DND-41 (cell line): ENCODE results near the gene UBXN2A.

ENCODE experiments used
- ATAC-seq: fragments of 200-7000 bp; cut with Tn5 transposase; 3 replicates; pipeline ENCODE4 v1.9.1; 2021; ENCODE audit warnings: low read depth; ENCODE audit not compliant: insufficient read depth
- DNase-seq: peaks from one replicate; pipeline ENCODE4 v3.0.0-alpha.2; 2020
- H2AFZ ChIP-seq: 2 replicates; pipeline ENCODE4 v1.6.0; 2012; ENCODE audit warnings: low read depth, low read length
- H3K27ac ChIP-seq: 2 replicates; pipeline ENCODE4 v1.5.1; 2012; ENCODE audit warnings: low read length, inconsistent platforms
- H3K27me3 ChIP-seq: fragments of 200-600 bp; sonication (generic); 2 replicates; pipeline ENCODE4 v1.6.0; 2012; ENCODE audit warnings: low read length, mild to moderate bottlenecking, inconsistent platforms; ENCODE audit not compliant: insufficient read depth, poor library complexity
- H3K36me3 ChIP-seq: 2 replicates; pipeline ENCODE4 v1.5.1; 2012; ENCODE audit warnings: low read length, inconsistent platforms; ENCODE audit not compliant: insufficient read depth
- H3K4me1 ChIP-seq: 2 replicates; pipeline ENCODE4 v1.5.1; 2012; ENCODE audit warnings: mild to moderate bottlenecking, low read length; ENCODE audit not compliant: insufficient read depth
- H3K4me2 ChIP-seq: 2 replicates; pipeline ENCODE4 v1.6.0; 2012; ENCODE audit warnings: mild to moderate bottlenecking, moderate library complexity, low read length, inconsistent platforms; ENCODE audit not compliant: insufficient read depth
- H3K4me3 ChIP-seq, 2 experiments: fragments of 200-600 bp in 1 of 2; shearing (Covaris generic) in 1 of 2; 2 replicates each; pipeline ENCODE4 v1.5.1; 2012 to 2016; ENCODE audit warnings: inconsistent platforms in 2 of 2, low read length in 2 of 2, mild to moderate bottlenecking in 2 of 2, low read depth in 1 of 2, moderate library complexity in 1 of 2
- H3K79me2 ChIP-seq: 2 replicates; pipeline ENCODE4 v1.6.0; 2012; ENCODE audit warnings: low read length, inconsistent platforms; ENCODE audit not compliant: insufficient read depth
- H3K9ac ChIP-seq: 2 replicates; pipeline ENCODE4 v1.6.0; 2012; ENCODE audit warnings: low read depth, mild to moderate bottlenecking, inconsistent platforms, low read length, moderate library complexity
- H3K9me3 ChIP-seq: 2 replicates; pipeline ENCODE4 v1.5.1; 2012; ENCODE audit warnings: low read length, moderate library complexity, mild to moderate bottlenecking, inconsistent platforms; ENCODE audit not compliant: insufficient read depth, severe bottlenecking
- H4K20me1 ChIP-seq: 2 replicates; pipeline ENCODE4 v1.6.0; 2012; ENCODE audit warnings: low read length; ENCODE audit not compliant: insufficient read depth
- EZH2 ChIP-seq: IDR thresholded peaks from 3 replicates; pipeline ENCODE4 v1.6.1; 2012; ENCODE audit warnings: borderline replicate concordance, low read depth, mild to moderate bottlenecking, moderate library complexity, low read length, inconsistent platforms; ENCODE audit not compliant: severe bottlenecking
- TF ChIP-seq, protein P1 (sequence below): IDR thresholded peaks from 2 replicates; pipeline ENCODE4 v1.5.1; 2012; ENCODE audit warnings: borderline replicate concordance, low read length, moderate library complexity, mild to moderate bottlenecking; ENCODE audit not compliant: poor library complexity, severe bottlenecking; ENCODE audit errors: extremely low read depth

Gene UBXN2A

DNA sequence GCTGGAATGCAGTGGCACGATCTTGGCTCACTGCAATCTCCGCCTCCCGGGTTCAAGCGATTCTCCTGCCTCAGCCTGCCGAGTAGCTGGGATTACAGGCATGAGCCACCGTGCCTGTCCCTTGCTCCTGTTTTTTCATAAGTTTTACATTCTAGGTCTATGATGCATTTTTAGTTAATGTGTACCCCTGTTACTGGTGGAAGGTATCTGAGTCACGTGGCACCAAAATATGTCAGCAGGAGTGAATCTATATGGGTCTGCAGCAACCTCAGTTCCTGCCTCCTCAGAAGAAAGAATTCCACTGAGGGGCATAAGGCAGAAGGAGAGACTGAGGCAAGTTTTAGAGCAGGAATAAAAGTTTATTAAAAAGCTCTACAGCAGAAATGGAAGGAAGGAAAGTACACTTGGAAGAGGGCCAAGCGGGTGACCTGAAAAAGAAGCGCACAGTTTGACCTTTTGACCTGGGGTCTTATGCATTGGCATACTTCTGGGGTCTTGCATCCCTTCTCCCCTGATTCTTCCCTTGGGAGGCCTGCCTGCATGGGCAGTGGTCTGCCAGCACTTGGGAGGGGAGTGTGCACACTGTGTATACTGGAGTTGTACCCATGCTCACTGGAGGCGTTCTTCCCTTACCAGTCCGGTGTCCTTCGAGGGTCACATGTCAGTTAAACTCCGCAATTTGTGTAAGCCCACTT, 68.6 kb downstream of the UBXN2A start:
- H3K9me3 ChIP-seq = no peaks in the 10 kb centered on the region
- DNase-seq = no peak
- no peak for ATAC-seq

DNA sequence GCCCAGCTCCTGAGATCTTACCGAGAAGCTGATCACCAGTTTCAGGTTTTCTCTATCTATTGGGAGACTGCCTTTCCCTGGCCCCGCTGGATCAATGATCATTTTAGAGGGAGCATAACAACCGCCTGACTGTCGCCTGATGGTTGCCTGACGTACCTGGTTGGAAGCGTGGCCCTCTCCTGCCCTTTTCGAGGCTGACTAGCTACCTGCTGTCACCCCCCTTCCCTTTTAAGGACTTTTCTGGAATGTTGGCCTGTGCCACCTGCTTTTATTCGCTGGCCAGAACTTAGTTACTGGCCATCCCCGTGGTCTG, 69.1 kb downstream of the UBXN2A start:
- Histone ChIP-seq H3K4me2 (no peak overlapping the region), H4K20me1 (no peaks in the 10 kb centered on the region), H3K4me3 (no peak overlapping the region), H2AFZ (no peak overlapping the region), H3K36me3 (no peaks in the 10 kb centered on the region), H3K27ac (no peak overlapping the region), H3K79me2 (no peaks in the 10 kb centered on the region), H3K27me3 (no peaks in the 10 kb centered on the region), H3K4me1 (no peaks in the 10 kb centered on the region), H3K9ac (no peak overlapping the region), H3K9me3 (no peaks in the 10 kb centered on the region)
- no peak for DNase-seq
- no peak for TF ChIP-seq EZH2
- TF ChIP-seq, protein P1, sequence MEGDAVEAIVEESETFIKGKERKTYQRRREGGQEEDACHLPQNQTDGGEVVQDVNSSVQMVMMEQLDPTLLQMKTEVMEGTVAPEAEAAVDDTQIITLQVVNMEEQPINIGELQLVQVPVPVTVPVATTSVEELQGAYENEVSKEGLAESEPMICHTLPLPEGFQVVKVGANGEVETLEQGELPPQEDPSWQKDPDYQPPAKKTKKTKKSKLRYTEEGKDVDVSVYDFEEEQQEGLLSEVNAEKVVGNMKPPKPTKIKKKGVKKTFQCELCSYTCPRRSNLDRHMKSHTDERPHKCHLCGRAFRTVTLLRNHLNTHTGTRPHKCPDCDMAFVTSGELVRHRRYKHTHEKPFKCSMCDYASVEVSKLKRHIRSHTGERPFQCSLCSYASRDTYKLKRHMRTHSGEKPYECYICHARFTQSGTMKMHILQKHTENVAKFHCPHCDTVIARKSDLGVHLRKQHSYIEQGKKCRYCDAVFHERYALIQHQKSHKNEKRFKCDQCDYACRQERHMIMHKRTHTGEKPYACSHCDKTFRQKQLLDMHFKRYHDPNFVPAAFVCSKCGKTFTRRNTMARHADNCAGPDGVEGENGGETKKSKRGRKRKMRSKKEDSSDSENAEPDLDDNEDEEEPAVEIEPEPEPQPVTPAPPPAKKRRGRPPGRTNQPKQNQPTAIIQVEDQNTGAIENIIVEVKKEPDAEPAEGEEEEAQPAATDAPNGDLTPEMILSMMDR = no peak
- no peak for ATAC-seq

More for the DNA sequence above, 68.6 kb downstream of the UBXN2A start:
- Histone ChIP-seq H2AFZ (no peak overlapping the region), H3K4me2 (no peak overlapping the region), H3K9ac (no peak overlapping the region), H3K4me1 (no peaks in the 10 kb centered on the region), H3K4me3 (no peak overlapping the region), H3K36me3 (no peaks in the 10 kb centered on the region), H3K27me3 (no peaks in the 10 kb centered on the region), H3K27ac (no peak overlapping the region), H3K79me2 (no peaks in the 10 kb centered on the region), H4K20me1 (no peaks in the 10 kb centered on the region)
- TF ChIP-seq, protein P1 = no peak
- no peak for TF ChIP-seq EZH2

DNA sequence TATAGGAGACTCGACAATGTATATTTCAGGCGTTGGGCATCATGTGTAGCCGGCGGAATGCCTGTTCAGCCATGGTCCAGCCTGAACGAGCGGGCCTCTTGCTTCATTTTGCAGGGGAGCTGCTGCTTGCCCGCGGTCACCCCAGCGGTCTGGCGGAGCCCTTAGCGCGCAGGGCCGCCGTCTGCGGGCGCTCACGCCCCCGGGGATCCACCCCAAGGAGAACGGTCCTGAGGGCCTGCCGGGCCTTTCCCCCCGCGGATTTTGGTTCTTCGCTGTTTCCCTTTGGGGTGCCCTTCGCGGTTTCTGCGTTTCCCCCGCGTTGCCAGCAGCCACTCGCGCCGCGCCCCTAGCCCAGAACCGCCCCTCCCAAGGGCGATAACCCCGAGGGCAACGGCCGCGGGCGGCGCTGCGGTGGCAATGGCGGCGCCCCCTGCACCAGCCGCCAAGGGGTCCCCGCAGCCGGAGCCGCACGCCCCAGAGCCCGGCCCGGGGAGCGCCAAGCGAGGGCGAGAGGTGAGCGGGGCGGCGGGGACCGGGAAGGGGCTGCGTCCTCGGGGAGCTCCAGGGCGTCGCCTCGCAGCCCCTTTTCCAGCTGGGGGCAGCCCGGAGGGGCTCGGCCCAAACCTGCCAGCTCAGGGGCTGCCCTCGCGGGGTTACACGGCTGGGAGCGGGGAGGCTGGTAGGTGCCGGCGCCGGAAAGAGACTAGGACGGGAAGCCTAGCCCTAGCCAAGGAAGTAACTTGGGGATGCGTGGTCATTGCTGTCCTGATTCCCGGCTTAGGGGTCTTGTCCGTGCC, 69.6 kb downstream of the UBXN2A start, which contains the start of gene MFSD2B:
Gene MFSD2B (plus strand): TSS at position 406 of the 797 bp plus-strand sequence. CDS start 12 bp downstream, at position 418.
- H3K9me3 ChIP-seq = no peaks in the 10 kb centered on the region
- no peak within 1 kb of the TSS for H2AFZ ChIP-seq
- no peaks in the 10 kb centered on the region for H4K20me1 ChIP-seq
- TF ChIP-seq EZH2 = no peak
- TF ChIP-seq, protein P1 = no peak
- no peak within 1 kb of the TSS for H3K4me3 ChIP-seq
- no peaks in the 10 kb centered on the region for H3K4me1 ChIP-seq
- no peaks in the 10 kb centered on the region for H3K27me3 ChIP-seq
- no peak within 1 kb of the TSS for H3K9ac ChIP-seq
- DNase-seq (no peak), ATAC-seq (no peak)
- no peaks in the 10 kb centered on the region for H3K79me2 ChIP-seq
- no peak within 1 kb of the TSS for H3K27ac ChIP-seq
- H3K4me2 ChIP-seq = no peak within 1 kb of the TSS
- no peaks in the 10 kb centered on the region for H3K36me3 ChIP-seq
